T-helper 2 cell (primary cell): ENCODE measurements around the gene MRAS.

ENCODE experiments used
- DNase-seq, 5 experiments: peaks; one replicate each; pipeline versions ENCODE4 v3.0.0 to v3.0.0-alpha.2; 2012 to 2022
- total RNA-seq, 2 donors: gene quantifications; one replicate each; lab custom pipeline; 2026; lab: John Stamatoyannopoulos, UW

The MRAS gene
- 0 to 0.27 reads per million in 2 donors for total RNA-seq

DNA sequence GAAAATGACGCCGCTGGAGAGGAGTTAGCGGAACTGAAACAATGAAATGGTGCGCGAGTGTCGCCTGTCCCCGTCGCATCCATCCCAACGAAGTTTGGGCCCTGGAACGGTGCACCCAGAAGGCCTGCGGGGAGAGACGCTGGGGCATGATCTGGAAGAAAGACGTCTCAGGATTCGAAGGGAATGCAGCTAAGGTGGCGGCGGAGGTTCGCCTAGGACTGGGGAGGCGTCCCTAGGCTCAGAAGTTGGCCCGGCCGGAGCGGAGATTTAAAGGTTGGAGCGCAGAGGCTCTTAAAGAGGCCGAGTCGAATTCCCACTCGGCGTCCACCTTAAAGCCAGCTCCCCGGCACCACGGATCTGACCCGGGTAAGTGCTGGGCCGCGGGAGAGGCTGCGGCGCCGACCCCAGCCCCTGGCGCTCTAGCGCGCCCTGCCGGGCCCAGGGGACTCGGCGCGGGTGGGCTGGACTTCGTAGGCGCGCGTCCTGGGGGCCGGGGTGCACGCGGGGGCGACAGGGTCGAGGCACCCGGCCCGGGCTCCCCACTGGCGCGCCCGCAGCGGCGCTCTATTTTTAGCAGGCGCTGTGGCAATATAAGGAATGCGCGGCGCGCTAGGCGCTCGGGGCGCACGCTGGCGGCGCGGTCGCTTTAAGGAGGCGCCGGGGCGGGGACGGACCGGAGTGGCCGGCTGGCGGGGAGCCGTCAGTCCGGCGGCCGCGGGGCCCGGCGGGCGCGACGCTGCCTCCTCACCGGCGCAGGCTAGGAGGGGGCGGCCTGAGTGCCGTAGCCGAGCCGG, at the start of gene MRAS:
MRAS (plus strand) TSS at position 620 of the 794 bp plus-strand sequence. CDS start 24,305 bp downstream, outside the sequence.
- DNase-seq, result peak in 2 of 5 experiments; percentile 11 to 19

DNA sequence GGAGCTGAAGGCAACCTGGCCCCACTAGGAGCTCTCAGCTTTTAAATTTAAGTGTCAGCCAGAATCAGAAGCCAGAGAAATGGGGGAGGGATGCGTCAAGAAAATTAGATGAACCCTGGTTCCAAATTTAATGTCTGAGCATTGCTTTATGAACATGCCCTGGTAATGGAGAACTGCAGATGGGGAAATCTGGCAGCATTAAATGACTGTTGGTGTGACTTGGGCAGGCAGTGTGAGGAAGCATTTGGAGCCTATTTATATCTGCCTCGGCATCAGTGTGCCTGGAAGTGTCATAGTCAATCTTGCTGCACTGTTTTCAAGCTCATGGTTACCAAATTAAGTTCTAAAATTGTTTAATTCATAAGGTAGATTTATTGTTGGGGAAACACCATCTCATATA, 47.7 kb upstream of the MRAS start:
- no peak for DNase-seq

DNA sequence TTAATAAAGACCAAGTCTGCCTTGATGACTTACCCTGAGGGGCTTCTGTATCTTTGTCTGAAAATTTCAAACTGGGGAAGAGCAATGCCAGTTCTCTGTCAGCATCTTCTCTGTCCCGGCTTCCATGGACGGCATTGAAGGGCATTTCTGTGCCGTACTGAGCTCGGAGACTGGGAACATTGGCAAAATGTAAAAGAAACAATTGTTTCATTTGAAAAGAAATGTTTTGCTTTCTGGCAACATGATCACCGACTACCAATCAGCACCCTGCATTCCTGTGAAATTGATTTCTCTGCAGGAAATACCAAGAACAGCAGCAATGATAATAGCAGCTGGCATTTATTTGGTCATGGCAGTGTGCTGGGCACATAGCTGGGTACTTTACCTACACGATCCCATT, 44.9 kb upstream of the MRAS start:
- DNase-seq, result no peak

DNA sequence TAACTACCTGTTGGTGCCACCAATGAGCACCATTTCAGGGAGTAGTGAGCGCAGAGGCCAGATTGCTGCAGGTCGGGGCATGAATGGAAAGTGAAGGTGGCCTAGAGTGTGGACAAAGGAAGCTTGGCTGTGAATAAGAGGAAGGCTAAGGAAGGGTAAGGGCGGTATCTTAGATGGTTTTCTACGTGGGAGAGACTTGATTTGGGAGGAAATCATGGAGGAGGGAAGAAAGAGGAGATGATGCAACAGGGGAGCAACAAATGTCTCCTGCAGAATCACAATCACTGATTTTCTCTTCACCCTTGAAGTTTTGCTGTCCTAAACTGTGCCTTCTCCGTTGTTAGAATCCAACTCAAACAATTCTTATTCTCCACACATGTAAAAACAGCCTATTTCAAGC, 40.5 kb upstream of the MRAS start:
- no peak for DNase-seq

DNA sequence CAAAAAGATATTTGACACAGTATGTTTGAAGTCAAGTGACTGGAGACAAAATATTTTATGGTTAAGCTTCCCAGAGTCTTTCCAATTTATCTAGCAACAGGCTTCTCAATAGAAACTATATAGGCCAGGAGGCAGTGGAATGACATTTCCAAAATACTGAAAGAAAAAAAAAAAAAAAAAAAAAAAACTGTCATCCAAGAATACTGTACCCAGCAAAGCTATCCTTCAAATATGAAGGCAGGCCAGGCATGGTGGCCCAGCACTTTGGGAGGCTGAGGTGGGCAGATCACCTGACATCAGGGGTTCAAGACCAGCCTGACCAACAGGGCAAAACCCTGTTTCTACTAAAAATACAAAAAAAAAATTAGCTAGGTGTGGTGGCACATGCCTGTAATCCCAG, 39.6 kb upstream of the MRAS start:
- no peak for DNase-seq

DNA sequence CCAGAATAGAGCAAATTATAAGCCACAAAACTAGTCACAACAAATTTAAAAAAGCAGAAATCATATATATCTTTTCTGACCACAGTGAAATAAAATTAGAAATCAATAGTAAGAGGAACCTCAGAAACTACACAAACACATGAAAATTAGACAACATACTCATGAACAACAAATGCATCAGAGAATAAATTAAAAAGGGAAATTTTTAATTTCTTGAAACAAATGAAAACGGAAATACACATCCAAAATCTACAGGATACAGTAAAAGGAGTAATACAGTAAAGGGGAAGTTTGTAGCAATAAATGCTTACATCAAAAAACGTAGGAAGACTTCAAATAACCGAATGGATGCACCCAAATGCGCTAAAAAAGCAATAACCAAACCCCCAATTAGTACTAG, 37.9 kb upstream of the MRAS start:
- DNase-seq, result no peak

DNA sequence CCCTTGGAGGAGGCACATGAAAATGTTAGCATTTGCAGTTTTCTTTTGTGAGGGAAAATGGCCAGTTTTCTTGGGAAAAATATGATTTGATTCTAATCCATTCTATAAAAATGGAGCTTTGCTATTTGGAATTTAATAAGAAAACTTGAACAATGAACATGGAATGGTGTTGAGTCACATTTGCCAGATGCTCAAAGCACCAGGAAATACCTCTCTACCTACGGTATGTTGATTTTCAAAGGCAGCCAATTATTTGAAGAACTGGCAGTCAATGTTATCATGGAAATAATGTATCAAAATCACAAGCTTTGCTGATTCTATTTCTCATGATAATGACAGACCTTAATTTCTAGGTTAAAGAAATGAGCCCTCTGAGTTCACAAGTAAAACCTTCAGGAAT, 33.6 kb upstream of the MRAS start:
- DNase-seq, result no peak

DNA sequence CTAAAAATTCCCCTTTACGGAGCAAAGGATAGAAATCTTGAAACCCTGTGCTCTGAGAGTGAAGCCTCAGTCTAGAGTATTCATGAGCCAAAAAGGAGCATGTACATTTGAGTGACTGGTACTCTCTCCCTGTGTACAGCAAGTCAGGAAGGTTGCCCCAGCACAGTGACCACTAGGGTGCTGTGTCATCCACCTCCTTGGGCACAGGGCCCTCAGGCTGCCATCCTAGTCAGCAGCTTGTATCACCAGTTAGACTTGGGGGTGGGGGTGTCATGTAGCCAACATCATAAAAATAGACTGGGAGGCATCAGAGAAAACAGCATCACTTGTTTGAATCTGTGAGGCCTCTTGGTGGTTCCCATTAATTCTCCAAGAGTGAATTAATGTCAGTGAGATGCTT, 30.7 kb upstream of the MRAS start:
- DNase-seq, result no peak

DNA sequence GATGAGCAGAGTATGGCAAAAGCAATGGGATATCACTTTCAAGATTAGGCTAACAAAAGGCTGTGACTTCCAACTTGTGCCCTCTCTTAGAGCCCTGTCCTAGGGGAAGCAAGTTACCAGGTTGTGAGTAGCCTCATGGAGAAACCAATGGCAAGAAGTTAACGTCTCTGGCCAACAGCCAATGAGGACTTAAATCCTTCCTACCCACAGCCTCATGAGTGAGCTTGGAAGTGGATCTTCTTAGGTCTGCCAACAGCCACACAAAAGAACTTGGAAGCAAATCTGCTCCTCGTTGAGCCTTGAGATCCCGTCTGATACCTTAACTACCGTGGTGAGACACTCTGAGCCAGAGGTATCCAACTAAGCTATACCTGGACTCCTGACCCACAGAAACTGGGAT, 24.4 kb upstream of the MRAS start:
- DNase-seq, result no peak

DNA sequence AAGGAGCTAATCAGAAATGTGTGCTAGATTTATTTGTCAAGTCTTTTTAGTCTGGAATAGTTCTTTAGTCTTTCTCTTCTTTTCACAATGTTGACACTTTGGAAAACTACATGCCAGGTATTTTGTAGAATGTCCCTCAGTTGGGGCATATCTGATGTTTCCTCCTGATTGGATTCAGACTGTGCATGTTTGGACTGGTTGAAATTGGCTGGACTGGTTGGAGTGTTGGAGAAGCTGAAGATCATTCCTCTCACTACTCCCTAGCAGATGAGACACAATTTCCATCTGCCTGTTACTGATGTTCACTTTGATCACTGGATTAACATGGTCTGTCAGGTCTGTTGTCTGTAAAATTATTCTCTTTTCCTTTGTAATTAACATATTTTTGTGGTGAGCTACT, 22.4 kb upstream of the MRAS start:
- no peak for DNase-seq

DNA sequence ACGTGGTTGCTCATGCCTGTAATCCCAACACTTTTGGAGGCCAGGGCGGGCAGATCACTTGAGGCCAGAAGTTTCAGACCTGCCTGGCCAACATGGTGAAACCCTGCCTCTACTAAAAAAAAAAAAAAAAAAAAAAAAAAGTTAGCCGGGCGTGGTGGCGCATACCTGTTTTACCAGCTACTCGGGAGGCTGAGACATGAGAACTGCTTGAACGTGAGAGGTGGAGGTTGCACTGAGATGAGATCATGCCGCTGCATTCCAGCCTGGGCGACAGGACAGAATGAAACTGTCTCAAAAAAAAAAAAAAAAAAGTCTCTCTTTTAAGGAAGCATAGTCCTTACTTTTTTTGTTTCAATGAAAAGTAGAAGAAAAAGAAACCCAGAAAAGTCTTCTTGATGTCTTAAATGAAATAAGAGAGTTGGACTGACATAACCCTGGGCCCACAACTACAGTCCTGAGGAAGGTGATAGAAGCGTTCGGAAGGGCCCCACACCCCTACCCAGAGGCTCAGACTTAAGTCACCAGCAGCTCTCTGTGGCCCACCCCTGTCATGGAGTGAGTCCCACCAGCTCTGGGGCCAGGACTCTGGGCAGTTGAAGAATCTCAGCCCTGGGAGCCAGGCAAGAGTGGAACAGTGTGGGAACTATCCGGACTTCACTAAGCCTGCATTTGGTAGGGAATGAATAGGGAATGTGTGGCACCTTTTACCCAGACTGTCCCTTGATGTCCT, 21.3 kb upstream of the MRAS start:
- DNase-seq, result no peak

DNA sequence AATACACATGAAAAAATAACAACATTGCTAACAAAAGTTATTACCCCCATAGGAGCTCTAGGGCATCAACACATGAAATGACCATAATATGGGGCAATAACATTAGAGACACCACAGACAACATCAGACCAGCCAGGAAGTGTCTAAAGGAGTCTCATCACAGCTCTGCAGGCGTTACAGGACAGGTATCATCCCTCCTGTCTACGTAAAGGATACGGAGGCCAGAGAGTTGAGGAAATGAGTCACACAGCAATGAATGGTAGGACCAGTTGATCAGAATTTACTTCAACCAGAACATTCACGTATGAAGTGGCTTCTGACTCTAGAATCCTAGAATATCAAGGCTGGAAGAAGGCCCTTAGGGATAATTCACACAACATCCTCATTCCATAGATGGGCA, 20.5 kb upstream of the MRAS start:
- peak in 1 of 5 experiments; percentile 12 for DNase-seq

DNA sequence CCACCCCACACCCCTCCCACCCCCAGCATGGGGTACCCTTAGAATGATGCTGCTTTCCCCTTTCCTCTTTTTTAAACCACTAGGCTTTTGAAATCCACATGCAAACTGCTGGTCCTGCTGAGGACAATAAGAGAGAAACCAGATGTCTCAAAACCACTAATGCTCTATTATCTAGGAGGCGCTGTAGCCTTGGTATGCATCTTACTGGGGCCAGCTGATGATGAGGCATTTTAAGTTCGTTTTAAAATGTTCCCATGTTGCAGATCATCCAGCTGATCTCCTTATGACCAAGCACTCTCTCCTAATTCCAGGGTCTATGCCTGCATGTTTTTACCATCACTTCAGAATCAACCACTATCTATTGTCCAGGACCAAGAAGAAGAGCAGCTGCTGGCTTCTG, 20.0 kb upstream of the MRAS start:
- no peak for DNase-seq

DNA sequence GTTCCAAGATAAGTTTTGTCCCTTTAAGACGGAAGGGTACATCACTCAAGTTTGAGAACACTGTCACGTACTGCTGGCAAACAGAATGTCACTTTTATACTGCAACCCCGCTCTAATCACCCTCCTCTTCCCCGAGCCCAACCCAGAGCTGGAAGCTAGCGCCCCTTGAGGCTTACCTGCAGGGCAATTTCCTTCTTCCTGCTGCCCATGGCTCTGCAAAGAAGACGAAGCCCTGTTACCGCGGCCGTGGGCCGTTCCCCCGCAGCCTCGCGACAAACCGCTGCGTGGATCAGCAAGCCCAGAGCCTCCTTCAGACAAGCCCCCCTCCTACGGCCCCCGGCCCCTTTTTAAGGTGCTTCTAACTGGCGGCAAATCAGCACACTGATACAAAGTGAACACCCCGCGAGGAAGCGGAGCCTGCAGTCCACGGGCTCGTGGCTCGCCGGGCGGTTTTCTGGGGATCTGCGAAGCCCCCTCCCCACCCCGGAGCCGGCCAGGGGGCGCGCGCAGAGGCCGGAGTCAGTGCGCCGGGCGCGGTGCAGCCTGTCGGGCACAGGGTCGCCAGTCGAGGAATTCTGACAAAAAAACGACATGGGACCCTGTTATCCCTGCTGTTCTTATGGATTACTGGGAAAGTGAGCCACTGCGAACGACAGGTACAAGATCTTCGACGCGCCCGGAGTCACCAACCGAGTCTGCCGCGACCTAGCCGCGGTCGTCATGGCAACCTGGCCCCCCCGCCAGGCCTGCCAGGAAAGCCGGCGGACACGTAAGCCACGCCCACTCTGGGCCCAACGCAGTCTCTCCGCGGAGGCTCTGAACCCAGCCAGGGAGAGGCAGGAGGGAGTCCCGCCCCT, 19.0 kb upstream of the MRAS start, which contains the start of gene NME9:
NME9 (minus strand) TSS at position 725 of the 857 bp plus-strand sequence; CDS start at position 209, 516 bp downstream.
- DNase-seq, result peak; percentile 69 to 92 (median 84)

DNA sequence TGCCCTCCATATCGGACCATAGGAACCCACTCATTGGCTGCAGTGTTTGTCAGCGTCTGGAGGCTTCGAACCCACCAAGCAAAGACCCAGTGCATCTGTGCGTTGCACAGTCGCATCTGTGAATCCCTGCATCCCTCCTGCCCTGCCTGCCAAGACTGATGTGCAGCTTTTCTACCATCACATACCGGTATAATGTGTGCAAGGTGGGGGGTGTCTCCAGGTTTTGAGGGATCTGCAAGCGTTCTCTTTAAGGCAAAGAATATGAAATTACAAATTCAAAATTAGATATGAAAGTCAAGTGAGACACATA, 18.4 kb upstream of the MRAS start:
- no peak for DNase-seq

DNA sequence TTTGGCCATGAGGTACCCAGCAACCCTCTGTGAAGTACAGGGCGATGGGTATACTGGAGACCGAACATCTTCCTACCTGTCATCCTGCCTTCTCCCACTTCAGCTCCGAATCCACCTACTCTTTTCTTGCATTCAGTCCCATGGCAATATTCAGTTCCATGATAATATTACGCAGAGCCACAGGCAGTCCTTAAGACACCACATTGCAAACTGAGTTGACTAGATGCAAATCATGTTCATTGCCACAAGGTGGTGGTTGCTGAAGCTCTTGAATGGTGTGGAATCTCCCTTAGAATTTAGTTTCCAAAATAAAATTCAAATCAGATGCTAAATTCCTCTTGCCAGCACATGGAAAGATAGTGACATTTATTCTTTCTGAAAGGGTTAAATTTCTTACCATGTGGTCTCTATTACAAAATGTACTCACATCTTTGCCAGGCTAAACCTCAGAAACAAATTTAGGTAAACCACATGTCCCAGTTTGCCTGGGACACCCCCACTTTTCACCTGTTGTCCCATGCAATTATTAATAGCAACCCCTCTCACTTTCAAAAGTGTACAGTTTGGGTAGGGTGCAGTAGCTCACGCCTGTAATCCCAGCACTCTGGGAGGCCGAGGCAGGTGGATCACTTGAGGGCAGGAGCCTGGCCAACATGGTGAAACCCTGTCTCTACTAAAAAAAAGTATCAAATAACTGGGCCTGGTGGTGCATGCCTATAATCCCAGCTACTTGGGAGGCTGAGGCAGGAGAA, 17.1 kb upstream of the MRAS start:
- DNase-seq, result no peak

DNA sequence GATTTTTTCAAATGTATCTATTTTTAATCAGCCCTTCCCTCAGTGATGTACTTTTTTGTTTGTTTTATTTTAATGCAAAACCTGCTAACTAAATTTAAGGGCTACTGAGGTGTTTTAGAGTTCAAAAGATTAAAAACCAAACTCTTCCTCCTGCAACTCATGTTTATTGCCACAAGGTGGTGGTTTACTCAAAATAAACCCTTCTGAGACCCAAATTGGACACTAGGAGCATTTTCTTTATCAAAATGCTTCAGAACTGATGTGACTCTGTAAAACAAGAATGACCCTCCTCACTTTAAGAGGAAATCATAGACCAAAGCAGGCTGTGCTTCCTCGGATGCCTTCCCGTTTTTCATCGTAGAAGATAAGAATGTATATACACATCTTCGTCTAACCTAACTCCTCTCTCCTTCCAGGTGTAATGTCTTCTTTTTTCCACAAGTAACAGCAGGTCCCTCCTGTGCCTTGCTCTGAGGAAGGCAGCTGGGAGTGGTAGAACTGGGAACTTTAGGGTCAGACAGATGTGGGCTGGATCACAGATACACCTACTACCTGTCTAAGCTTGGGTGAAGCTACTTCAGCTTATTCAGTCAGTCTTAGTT, 15.8 kb upstream of the MRAS start:
- DNase-seq, result peak in 1 of 5 experiments; percentile 39

DNA sequence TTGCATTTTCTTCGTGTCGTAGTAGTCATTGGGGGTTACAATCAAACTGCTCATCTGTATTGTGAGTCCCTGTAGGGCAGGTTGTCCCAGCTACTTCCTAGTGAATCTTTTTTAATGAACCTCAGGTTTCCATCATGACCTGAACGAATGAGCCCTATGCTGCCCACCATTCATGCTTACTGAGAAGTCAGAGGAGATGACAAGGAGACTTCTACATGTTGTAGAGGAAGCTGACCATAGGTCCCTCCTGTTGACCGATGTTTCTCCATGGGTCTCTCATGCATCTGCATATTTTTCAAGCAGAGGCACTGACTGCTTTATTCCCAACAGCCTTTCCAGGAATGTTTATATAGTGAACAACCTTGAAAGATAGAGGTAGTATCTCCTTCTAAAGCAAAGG, 13.8 kb upstream of the MRAS start:
- DNase-seq, result no peak

DNA sequence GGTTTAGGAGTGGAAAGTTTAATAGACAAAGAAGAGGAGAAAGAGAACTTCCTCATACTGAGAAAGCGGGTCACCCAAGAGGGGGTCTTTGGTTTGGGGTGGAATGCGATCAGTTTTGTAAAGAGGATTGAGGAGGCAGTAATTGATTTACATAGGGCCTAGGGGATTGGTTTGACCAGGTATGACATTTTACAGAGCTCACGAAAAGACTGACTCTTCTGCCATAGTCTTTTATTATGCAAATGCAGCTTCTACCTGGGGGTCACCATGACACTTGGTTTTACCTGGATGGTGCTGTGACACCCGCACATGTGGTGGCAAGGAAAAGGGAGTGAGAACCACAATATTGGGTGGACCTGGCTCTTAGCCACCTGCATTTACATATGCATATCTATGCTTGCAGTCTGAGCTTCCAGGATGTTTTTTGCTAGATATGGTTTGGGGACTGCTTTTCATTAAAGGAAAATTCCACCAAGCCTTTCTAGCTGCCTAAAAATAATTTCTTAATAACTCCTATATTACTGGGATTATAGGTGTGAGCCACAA, 11.9 kb upstream of the MRAS start:
- no peak for DNase-seq

DNA sequence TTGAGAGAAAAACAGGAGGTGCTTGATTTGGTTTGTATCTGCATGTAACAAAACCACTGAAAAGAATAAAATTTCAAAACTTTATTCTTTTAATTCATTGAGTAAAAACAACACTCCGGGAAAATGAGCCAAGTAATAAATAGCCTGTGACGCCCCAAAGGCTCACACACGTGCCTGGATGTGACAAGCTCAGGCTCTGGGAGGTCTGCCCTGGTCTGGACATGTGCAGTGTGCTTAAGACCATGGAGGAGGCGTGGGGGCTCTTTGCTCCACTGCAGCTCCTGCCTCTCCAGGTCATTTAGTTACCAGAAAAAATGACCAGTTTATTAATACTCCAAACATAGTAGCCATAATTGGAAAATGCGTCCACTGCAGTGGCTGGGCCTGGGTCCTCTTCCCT, 10.1 kb upstream of the MRAS start:
- no peak for DNase-seq

DNA sequence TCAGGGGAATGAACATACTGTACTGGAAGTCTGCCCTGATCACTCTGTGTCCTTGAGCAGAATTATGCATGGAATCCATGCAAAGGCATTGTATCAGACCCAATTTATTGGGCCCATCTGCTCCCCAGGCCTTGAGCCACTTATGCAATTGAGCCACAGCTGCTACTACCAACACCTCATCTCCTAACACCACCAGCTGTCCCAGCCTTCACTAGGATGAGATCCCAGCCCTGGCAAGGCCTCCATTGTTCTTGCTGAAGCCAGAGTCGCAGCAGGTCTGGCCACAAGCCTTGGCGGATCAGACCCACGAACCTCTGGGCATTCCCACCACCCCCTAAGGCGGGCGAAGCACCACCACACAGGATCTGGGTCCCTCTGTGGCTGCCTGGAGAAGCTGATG, 9.6 kb upstream of the MRAS start:
- DNase-seq, result no peak

DNA sequence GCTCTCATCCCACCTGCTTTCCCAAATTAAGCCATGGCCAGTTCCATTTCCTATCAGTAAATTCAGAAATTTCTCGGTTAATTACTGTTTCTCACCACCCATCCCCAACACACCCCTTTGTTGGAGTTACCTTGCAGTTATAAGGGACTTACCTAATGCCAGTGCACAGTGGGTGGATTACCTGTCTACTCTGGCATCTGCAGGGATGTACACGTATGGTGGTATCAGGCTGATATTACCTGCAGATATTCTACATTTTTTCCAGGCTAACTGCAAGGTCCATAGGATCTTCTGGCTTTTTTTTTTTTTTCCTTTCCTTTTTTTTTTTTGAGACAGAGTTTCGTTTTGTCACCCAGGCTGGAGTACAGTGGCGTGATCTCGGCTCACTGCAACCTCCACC, 7.9 kb upstream of the MRAS start:
- no peak for DNase-seq
